HG03060 (cell line): Measurements from ENCODE around the gene GH2.

Experiments
- ATAC-seq: cut with Tn5 transposase; IDR thresholded peaks from one replicate; pipeline ENCODE4 v1.9.1; 2021; ENCODE audit warnings: low read depth, moderate number of reproducible peaks; ENCODE audit not compliant: unreplicated experiment

Gene GH2

GRCh38 chr17:63842540-63843386 lies 39.0 kb downstream of the GH2 start, which contains the start of gene SMARCD2:
SMARCD2 (minus strand) TSS chr17:63842685; CDS start chr17:63842674, 11 bp downstream.
- ATAC-seq: peak; percentile 47

- ATAC-seq: no peak
Observed at GRCh38 chr17:63842173-63842539, 39.6 kb downstream of the GH2 start.

GRCh38 chr17:63841350-63842172 lies 40.2 kb downstream of the GH2 start:
- ATAC-seq: no peak

- ATAC-seq: no peak
Observed at GRCh38 chr17:63840591-63841349, 41.0 kb downstream of the GH2 start.

- no peak for ATAC-seq
Observed at GRCh38 chr17:63838631-63839171, 43.0 kb downstream of the GH2 start.

- ATAC-seq: no peak
Observed at GRCh38 chr17:63837962-63838600, 43.7 kb downstream of the GH2 start.

- no peak for ATAC-seq
Observed at GRCh38 chr17:63837480-63837879, 44.3 kb downstream of the GH2 start.

GRCh38 chr17:63836811-63837210 lies 44.9 kb downstream of the GH2 start:
- no peak for ATAC-seq

GRCh38 chr17:63835167-63835720 lies 46.5 kb downstream of the GH2 start:
- no peak for ATAC-seq

GRCh38 chr17:63834431-63835166 lies 47.1 kb downstream of the GH2 start:
- peak; percentile 54 for ATAC-seq

- no peak for ATAC-seq
Observed at GRCh38 chr17:63833741-63834373, 47.9 kb downstream of the GH2 start.

GRCh38 chr17:63833026-63833740 lies 48.6 kb downstream of the GH2 start:
- ATAC-seq: no peak

GRCh38 chr17:63832455-63832854 lies 49.3 kb downstream of the GH2 start:
- no peak for ATAC-seq

- no peak for ATAC-seq
Observed at GRCh38 chr17:63832014-63832413, 49.7 kb downstream of the GH2 start.

- ATAC-seq: no peak
Observed at GRCh38 chr17:63831505-63831904, 50.2 kb downstream of the GH2 start.

GRCh38 chr17:63830904-63831491 lies 50.7 kb downstream of the GH2 start:
- no peak for ATAC-seq

- no peak for ATAC-seq
Observed at GRCh38 chr17:63830278-63830677, 51.5 kb downstream of the GH2 start.
